GM21447 (cell line): Measurements from ENCODE around the gene FAM184B.

Experiments used
- ATAC-seq: cut with Tn5 transposase; IDR thresholded peaks from one replicate; pipeline ENCODE4 v1.9.1; 2021; ENCODE audit not compliant: unreplicated experiment

Gene FAM184B

DNA sequence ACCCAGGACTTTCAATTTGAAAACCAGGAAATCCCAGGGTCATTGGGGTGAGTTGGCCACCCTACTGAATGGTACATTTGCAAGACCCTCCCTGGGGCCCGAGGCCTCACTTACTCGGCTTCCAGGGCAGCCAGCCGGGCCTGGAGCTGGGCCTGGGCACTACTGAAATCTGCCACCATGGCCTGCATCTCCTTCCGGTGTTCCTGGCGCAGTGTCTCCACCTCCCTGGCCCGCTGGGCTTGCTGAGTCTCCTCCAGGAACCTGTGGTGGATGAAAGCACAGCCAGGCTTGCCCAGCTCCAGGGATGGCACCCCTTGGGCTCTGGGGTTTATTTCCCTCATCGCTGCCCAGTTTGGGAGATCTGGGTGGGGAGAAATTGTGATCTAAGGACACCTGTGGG is 142.3 kb downstream of the FAM184B start:
- no peak for ATAC-seq

GRCh38 chr4:17636696-17637622 is 144.5 kb downstream of the FAM184B start:
- ATAC-seq: peak; percentile 92

GRCh38 chr4:17636341-17636695 is 145.1 kb downstream of the FAM184B start:
- ATAC-seq: no peak

DNA sequence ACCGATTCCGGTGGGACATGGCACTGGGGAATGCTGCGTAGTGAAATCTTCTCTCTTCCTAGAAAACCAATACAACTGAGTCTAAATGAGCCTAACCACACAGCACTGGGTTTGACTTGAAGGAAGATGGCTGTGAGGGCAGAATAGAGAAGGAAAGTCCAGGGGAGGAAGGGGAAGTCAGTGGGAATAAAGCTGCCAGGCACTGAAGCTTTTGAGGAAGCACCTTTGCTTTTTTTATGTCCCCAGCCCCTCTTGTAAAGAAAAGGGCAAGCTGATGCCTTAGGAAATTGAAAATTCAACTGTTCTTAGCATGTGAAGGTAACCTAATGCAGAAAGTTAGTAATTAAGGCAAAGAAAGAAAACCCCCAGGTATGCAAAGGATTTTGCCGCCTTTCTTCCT is 146.4 kb downstream of the FAM184B start:
- ATAC-seq: no peak

GRCh38 chr4:17633600-17633999 is 147.8 kb downstream of the FAM184B start:
- ATAC-seq: no peak

DNA sequence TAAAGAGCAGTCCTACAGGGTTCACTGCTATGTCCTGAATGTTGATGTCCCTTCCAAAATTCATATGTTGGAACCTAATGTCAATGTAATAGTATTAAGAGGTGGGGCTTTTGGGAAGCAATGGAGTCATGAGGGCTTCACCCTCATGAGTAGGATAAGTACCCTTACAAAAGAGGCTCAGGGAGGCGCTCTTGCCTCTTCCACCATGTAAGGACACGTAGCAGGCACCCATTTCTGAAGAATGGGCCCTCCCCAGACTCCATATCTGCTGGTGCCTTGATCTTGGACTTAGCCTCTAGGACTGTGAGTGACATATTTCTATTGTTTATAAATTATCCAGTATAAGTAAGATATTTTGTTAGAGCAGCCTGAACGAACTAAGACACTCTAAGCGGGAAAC is 151.2 kb downstream of the FAM184B start:
- no peak for ATAC-seq

DNA sequence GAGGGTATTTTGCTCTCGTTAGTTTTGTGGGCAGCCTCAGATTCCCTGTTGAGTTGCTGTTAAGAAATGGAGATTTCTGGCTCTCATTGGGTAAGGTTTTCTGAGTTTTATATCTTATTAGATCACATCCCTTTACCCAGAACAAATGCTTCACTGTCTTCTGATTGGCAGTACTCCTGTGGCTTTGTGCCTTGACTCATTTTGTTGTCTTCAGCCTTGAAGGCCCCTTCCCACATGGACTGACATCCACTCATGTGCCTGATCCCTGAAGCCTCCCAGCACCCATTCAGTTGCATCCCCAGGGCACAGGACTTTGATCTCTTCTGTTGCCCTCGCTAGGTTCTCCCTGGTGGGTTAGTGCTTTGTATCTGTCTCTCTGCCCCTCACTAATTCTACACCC is 156.6 kb downstream of the FAM184B start:
- ATAC-seq: no peak

- no peak for ATAC-seq
Observed at GRCh38 chr4:17623451-17624001, 157.9 kb downstream of the FAM184B start.

DNA sequence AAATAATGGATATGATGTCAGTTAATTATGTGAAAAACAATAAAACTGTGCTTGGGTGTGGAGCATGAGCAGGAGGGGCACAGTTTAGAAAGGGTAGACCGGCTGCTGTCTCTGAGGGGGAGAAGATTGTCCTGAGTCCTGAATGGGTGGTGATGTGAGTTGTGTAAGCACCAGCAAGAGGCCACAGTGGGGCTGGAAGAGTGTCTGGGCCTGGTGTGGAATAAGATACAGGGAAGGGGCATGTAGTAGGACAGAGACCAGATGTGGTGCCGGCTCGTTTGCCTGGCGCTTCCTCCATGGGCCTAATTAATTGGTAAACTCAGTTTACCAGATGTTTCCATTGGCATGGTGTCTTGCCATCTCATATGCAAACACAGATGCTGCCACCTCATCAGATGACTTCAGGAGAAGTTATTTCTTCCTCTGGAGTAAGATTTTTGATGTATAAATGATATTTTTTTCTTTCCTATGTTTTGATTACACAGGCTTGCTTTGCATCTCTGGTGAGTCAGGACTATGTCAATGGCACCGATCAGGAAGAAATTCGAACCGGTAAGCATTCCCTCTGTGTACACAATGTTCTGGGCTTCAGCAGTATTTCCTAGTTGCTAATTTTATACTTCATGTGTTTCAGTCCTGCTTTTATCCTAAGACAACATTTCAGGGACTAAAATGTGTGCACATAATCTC is 161.9 kb downstream of the FAM184B start:
- ATAC-seq: no peak

DNA sequence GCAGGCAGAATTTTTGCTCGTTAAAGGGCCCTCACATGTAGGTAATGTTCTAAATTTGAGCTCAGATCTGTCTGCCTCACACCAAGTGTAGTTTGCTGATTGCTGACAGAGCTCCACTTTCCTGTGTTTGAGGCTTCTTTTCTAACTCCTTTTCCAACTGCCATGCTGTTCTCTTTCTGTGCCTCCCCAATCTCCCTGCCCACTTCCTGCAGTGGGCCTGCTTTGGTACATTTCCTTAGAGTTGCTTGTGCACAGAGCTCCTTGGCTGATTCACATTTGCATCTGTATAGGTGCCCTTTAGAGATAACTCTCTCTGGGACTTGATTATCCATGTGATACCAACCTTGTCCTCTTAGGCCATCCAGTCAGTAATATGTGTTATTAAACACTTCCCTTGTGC is 162.5 kb downstream of the FAM184B start:
- ATAC-seq: no peak

DNA sequence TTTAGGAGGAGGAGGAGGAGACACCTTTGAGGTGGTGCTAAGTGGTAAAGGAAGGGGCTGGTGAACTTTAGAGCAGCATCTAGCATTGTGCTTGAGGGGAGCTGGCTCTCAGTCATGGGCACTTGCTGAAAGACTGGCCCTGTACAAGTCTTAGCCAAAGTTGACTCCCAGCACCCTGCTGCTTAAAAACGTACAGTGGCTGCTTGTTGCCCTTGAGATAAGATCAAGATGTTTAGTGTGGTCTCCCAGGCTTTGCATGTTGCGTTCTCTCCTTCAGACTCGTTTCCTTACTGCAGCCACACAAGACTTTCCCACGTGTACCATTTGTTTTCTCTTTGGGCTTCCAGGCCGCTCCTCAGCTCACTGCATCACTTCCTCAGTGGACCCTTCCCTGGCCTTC is 165.1 kb downstream of the FAM184B start:
- ATAC-seq: no peak

GRCh38 chr4:17614416-17615299 is 166.8 kb downstream of the FAM184B start, which contains the start of gene MED28:
Gene MED28 (plus strand): TSS chr4:17614641. CDS start chr4:17614655, 14 bp downstream.
- ATAC-seq: peak; percentile 95

- peak; percentile 45 for ATAC-seq
Observed at GRCh38 chr4:17613761-17614415, 167.5 kb downstream of the FAM184B start.

DNA sequence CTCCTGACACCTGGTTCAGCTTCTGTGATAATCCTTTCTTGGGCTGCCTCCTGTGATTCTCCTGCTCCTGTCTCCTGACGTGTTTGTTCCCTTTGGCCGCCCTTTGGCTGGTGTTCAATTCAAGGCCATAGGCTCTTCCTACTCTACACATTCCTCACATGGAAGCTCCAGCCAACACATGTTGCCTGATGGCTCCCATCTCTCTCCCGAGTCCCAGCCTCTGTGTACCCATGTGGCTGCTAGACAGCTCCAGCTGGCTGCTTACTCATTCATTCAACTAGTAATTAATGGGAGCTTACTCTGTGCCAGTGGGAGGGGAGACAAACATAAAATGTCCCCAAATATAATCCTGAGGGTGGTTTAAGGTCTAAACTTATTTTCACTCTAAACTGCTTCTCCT is 176.2 kb downstream of the FAM184B start:
- ATAC-seq: no peak

DNA sequence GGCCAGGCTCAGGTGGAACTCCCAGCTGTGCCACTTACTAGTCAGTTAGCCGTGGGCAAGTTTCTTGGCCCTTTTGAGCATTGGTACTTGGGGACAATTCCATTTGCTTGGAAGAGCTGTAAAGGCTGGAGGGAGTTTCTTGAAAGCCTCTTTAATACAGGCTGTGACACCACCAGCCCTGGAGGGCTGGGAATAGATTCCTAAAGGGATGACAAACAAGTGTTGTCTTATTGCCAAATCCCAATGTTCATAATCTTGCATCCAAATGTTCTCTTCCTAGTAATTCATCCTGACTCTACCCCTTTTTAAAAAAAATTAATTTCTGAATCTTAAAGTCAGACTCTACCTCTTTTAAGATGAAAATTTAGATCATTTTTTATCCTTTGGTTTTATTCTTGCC is 181.6 kb downstream of the FAM184B start:
- no peak for ATAC-seq

- no peak for ATAC-seq
Observed at GRCh38 chr4:17597517-17597916, 183.9 kb downstream of the FAM184B start.

DNA sequence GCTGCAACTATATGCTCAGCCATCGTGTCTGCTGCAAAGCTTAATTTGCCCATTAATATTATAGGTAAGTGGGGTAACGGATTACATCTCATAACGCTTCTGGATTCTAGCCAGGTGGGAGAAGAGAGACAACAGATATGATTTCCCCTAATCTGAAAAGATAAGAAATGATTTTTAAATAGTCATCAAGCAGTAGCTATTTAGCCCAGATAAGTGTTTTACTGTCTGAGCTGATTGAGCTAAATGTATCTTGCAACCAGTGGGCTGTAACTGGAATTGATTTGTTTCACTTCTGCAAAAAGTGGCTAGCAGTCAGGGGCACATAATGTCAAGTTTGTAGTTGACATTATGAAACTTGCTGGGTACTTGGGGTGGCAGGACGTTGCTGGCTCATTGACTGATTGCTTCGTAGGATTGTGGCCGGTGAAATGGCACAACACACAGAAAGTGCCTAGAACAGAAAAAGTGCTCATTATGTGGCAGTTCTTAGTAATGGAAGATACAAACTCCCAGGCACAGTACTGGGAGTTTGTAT is 185.9 kb downstream of the FAM184B start:
- peak; percentile 93 for ATAC-seq

DNA sequence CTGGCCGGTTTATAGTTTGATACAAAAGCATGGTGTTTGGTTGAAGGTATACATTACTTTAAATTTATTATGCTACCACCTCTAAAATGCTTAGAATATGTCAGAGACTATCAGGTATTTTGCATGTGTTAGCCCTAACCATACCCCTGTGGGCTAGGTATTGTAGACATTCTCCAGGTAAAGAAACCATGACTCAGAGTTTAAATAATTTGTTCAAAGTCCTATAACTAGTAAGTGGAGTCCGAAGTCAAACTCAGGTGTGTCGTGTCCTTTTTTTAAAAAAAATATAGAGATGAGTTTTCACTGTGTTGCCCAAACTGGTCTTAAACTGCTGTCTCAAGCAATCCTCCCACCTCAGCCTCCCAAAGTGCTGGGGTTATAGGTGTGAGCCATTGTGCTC is 192.1 kb downstream of the FAM184B start:
- no peak for ATAC-seq

GRCh38 chr4:17587094-17587822 is 194.2 kb downstream of the FAM184B start:
- ATAC-seq: no peak
